Adipocyte (in vitro differentiated cells): ENCODE measurements around the gene POLR1A.

Experiments
- DNase-seq: peaks from one replicate; pipeline ENCODE4 v3.0.0-alpha.2; 2015; ENCODE audit warnings: low read depth
- H3K27me3 ChIP-seq: replicated peaks from 2 replicates; pipeline ENCODE4 v1.7.0; 2013; ENCODE audit warnings: mild to moderate bottlenecking, low read length, moderate library complexity; ENCODE audit not compliant: control insufficient read depth, insufficient read depth
- H3K36me3 ChIP-seq: 2 replicates; pipeline ENCODE4 v1.7.0; 2013; ENCODE audit warnings: low read length, mild to moderate bottlenecking, moderate library complexity; ENCODE audit not compliant: control insufficient read depth, insufficient read depth, severe bottlenecking
- H3K4me1 ChIP-seq: 2 replicates; pipeline ENCODE4 v1.7.0; 2013; ENCODE audit warnings: mild to moderate bottlenecking, low read length, moderate library complexity; ENCODE audit not compliant: control insufficient read depth, insufficient read depth
- H3K4me3 ChIP-seq: 2 replicates; pipeline ENCODE4 v1.7.0; 2013; ENCODE audit warnings: mild to moderate bottlenecking, low read length, moderate library complexity
- H3K9ac ChIP-seq: 2 replicates; pipeline ENCODE4 v1.7.0; 2013; ENCODE audit warnings: mild to moderate bottlenecking, low read length, moderate library complexity
- H3K9me3 ChIP-seq: 2 replicates; pipeline ENCODE4 v1.7.0; 2013; ENCODE audit warnings: mild to moderate bottlenecking, low read length, moderate library complexity; ENCODE audit not compliant: control insufficient read depth

The POLR1A gene

DNA sequence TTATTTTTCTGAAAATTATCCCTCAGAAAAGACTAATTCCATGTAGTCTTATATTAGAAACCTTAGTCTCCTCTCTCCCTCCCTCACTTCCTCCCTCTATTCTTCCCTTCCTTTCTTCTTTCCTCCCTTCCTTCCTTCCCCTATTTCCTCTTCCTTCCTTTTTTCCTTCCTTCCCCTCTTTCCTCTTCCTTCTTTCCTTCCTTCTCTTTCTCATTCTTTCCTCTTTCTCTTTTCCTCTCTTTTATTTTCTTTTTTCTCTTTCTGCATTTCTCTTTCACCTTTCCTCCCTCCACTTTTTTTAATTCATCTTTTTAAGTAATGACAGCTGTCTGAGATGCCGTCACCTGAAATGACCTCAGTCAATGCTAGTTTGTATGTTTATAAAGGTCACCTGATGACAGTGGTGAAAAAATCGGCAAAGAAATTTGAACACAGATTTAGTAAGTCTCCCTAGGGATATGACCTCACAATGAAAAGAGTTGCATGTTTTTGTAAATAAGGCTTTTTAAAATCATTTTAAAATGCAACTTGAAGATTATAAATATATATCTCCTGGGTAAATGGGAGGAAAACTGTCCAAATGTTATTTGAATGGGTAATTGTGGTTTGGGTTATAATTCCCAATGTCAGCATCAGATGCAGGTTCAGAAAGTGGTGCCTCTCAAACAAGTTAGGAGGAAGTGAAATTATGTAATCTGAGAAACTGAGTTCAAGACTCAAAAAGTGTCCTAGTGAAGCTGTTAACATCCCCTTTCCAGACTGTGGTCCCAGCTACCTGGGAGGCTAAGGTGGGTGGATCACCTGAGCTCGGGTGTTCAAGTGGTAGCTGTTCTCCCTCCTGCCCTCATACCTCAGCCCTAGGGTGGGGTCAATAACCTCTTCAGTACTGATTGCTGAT lies 126.6 kb downstream of the POLR1A start:
- H3K9ac ChIP-seq: no peak overlapping the region
- H3K36me3 ChIP-seq: no peaks in the 10 kb centered on the region
- DNase-seq: peak; percentile 35
- no peaks in the 10 kb centered on the region for H3K9me3 ChIP-seq
- no peak overlapping the region for H3K4me3 ChIP-seq
- peaks cover 31% of the 10 kb centered on the region for H3K4me1 ChIP-seq
- no peaks in the 10 kb centered on the region for H3K27me3 ChIP-seq

DNA sequence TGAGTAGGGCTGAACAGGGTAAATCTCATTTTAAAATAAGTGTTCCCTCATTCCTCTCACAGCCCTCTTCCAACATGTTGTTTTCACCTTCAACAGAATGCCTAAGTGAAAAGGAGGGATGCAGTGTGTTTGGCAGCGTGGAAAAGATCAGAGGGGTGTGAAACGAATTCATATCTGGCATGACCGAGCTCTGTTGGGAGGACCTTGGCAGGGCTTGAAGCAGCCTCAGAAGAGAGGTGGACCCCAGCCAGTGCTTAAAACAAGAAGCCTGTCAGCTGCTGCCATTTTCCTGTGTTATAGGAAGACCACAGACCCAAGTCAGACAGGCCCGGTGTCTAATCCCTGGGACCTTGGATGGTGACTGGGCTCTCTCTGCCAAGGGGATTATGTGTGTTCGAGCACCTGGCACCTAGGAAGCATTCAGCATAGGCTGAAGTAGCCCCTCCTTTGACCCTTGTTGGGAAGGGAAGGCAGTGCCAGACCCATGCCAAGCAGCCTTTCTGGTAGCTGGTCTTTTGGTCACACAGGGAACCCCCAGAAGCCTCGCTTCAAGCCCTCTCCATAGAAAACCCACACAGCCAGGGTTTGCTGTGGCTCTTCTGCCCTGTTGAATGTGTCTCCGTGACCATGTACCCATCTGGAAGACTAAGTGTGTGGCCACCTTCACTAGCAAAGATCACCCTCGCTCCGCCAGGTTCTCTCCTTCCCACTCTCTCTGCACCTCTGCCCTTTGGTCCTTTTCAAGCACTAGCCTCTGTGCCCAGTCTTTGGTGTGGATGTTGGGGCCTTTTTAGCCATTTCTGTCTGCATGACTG lies 129.4 kb downstream of the POLR1A start:
- Histone ChIP-seq H3K36me3 (no peaks in the 10 kb centered on the region), H3K9ac (no peak overlapping the region), H3K27me3 (no peaks in the 10 kb centered on the region), H3K4me1 (peaks cover 30% of the 10 kb centered on the region), H3K4me3 (no peak overlapping the region), H3K9me3 (no peaks in the 10 kb centered on the region)
- DNase-seq: no peak

DNA sequence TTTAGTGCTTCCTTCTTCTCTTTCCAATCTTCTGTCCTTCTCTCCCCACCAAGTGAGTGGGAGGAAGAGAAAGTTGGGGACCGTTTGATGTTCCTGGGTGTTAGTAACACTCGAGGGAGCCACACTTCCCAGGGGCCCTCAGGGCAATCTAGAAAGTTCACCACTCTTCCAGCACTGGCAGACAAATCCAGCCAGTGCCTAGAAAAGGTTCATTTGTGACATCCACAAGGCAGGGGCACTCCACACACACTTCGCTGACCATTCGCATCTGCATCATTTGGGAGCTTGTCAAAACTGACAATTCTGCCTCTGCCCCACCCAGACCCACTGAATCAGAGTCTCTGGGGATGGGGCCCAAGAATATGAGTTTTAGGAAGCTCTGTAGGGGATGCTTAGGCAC lies 130.1 kb downstream of the POLR1A start:
- H3K27me3 ChIP-seq: no peaks in the 10 kb centered on the region
- H3K4me1 ChIP-seq: peaks cover 27% of the 10 kb centered on the region
- no peak overlapping the region for H3K4me3 ChIP-seq
- H3K36me3 ChIP-seq: no peaks in the 10 kb centered on the region
- DNase-seq: no peak
- H3K9me3 ChIP-seq: no peaks in the 10 kb centered on the region
- H3K9ac ChIP-seq: no peak overlapping the region

DNA sequence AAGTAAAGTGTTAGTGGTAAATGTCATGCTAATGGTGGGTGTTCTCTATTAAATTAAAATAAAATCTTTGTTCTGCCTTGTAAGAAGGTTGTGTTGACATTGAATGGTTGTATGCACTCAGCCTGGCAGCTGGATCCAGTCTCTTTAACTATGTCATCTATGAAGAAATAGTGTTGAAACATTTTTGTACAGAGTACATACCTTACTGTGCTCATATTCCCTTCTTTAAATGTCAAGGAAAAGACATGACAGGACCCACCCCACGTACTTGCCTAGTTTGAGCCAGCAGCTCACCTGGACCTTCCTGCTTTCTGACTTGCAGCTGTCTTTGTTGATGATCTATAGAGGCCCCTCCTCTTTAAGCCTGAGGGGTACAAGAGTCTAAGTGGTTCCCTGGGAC lies 131.3 kb downstream of the POLR1A start:
- Histone ChIP-seq H3K4me1 (peaks cover 23% of the 10 kb centered on the region), H3K4me3 (no peak overlapping the region), H3K9ac (no peak overlapping the region), H3K27me3 (no peaks in the 10 kb centered on the region), H3K36me3 (no peaks in the 10 kb centered on the region), H3K9me3 (no peaks in the 10 kb centered on the region)
- peak; percentile 81 for DNase-seq

DNA sequence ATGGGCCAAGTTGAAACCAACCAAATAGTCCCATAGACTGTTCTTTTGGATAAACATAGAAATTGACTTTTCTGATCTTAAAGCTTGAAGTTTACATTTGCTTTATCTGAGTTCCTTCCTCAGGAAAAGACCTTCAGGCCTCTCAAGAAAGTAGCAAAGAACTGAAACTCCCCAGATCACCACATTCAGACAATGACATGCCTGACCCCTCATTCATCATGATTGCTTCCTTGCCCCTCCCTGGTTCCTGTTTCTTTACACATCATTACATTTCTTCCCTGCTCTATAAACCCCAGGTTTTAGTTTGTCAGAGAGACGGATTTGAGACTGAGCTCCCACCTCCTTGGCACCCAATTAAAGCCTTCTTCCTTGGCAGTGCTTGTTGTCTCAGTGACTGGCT lies 133.3 kb downstream of the POLR1A start:
- H3K9me3 ChIP-seq: no peaks in the 10 kb centered on the region
- no peak for DNase-seq
- no peaks in the 10 kb centered on the region for H3K27me3 ChIP-seq
- H3K36me3 ChIP-seq: no peaks in the 10 kb centered on the region
- no peak overlapping the region for H3K4me3 ChIP-seq
- no peak overlapping the region for H3K9ac ChIP-seq
- peaks cover 12% of the 10 kb centered on the region for H3K4me1 ChIP-seq

DNA sequence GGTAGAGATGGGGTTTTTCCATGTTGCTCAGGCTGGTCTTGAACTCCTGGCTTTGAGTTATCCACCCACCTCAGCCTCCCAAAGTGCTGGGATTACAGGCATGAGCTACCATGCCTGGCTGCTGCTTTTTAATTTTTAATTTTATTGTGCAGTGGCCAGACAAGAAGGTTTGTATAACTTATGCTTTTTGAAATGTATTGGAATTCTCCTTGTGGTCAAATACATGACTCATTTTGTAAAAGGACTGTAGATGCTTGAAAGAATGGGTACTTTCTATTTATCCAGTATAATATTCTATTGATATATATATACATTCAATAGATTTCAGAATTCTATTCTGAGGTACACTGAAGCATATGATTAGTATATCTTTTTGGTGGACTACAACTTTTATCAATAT lies 134.3 kb downstream of the POLR1A start:
- Histone ChIP-seq H3K27me3 (no peaks in the 10 kb centered on the region), H3K4me1 (peaks cover 12% of the 10 kb centered on the region), H3K36me3 (no peaks in the 10 kb centered on the region), H3K9me3 (no peaks in the 10 kb centered on the region), H3K9ac (no peak overlapping the region), H3K4me3 (no peak overlapping the region)
- peak; percentile 71 for DNase-seq
